Neural crest cell (in vitro differentiated cells): Measurements from ENCODE around the gene GPSM1. TPM values are rescaled to one million over a fixed set of nuclear protein-coding genes. Genes with fewer than 3 reads are reported as not detected.

Experiments used
- DNase-seq: peaks from one replicate; pipeline ENCODE4 v3.0.0; 2021; ENCODE audit warnings: low read depth, mixed read lengths, low spot score
- H3K27ac Mint-ChIP-seq: one replicate; pipeline ENCODE4 v1.8.0; 2021; ENCODE audit warnings: mild to moderate bottlenecking, mixed read lengths; ENCODE audit not compliant: unreplicated experiment
- H3K27me3 Mint-ChIP-seq: 2 replicates; pipeline ENCODE4 v1.8.0; 2021; ENCODE audit warnings: low read depth, mild to moderate bottlenecking, mixed read lengths
- H3K36me3 Mint-ChIP-seq: 2 replicates; pipeline ENCODE4 v1.8.0; 2021; ENCODE audit warnings: low read depth, mild to moderate bottlenecking, mixed read lengths
- H3K4me1 Mint-ChIP-seq: 2 replicates; pipeline ENCODE4 v1.8.0; 2021; ENCODE audit warnings: mixed read lengths
- H3K4me3 Mint-ChIP-seq: one replicate; pipeline ENCODE4 v1.8.0; 2021; ENCODE audit warnings: mild to moderate bottlenecking, mixed read lengths
- H3K9me3 Mint-ChIP-seq: 2 replicates; pipeline ENCODE4 v1.8.0; 2021; ENCODE audit warnings: mixed read lengths
- CTCF ChIP-seq: fragments of 200-600 bp; sonication (generic); conservative IDR thresholded peaks from 2 replicates; pipeline ENCODE4 v1.5.0; 2021; ENCODE audit warnings: antibody characterized with exemption, mild to moderate bottlenecking
- total RNA-seq: library from RNA; stranded (reverse); gene quantifications from 2 replicates; pipeline ENCODE4 v1.2.1, GENCODE V29; 2021

The GPSM1 gene
- total RNA-seq, 1 donor from 2014 or later = 56.7 TPM

GRCh38 chr9:136293476-136294077 lies 33.8 kb upstream of the GPSM1 start:
- H3K9me3 Mint-ChIP-seq = no peaks in the 10 kb centered on the region
- no peaks in the 10 kb centered on the region for H3K36me3 Mint-ChIP-seq
- no peak overlapping the region for H3K27ac Mint-ChIP-seq
- no peak overlapping the region for H3K4me3 Mint-ChIP-seq
- H3K27me3 Mint-ChIP-seq = no peaks in the 10 kb centered on the region
- peaks cover 7% of the 10 kb centered on the region for H3K4me1 Mint-ChIP-seq
- no peak for TF ChIP-seq CTCF
- DNase-seq = no peak

GRCh38 chr9:136294437-136294836 lies 32.9 kb upstream of the GPSM1 start:
- H3K4me3 Mint-ChIP-seq = no peak overlapping the region
- H3K9me3 Mint-ChIP-seq = no peaks in the 10 kb centered on the region
- DNase-seq = no peak
- no peak overlapping the region for H3K27ac Mint-ChIP-seq
- H3K36me3 Mint-ChIP-seq = no peaks in the 10 kb centered on the region
- no peak for TF ChIP-seq CTCF
- peaks cover 7% of the 10 kb centered on the region for H3K4me1 Mint-ChIP-seq
- H3K27me3 Mint-ChIP-seq = no peaks in the 10 kb centered on the region

GRCh38 chr9:136295055-136295454 lies 32.3 kb upstream of the GPSM1 start:
- Mint-ChIP-seq H3K27me3 (no peaks in the 10 kb centered on the region), H3K27ac (no peak overlapping the region), H3K9me3 (no peaks in the 10 kb centered on the region), H3K4me3 (no peak overlapping the region), H3K36me3 (no peaks in the 10 kb centered on the region), H3K4me1 (peaks cover 7% of the 10 kb centered on the region)
- DNase-seq = no peak
- no peak for TF ChIP-seq CTCF

GRCh38 chr9:136295542-136296433 lies 31.6 kb upstream of the GPSM1 start:
- Mint-ChIP-seq H3K27me3 (no peaks in the 10 kb centered on the region), H3K9me3 (no peaks in the 10 kb centered on the region), H3K36me3 (no peaks in the 10 kb centered on the region), H3K27ac (no peak overlapping the region), H3K4me3 (no peak overlapping the region), H3K4me1 (peaks cover 7% of the 10 kb centered on the region)
- DNase-seq = no peak
- no peak for TF ChIP-seq CTCF

GRCh38 chr9:136296434-136297015 lies 30.8 kb upstream of the GPSM1 start:
- no peaks in the 10 kb centered on the region for H3K36me3 Mint-ChIP-seq
- peaks cover 7% of the 10 kb centered on the region for H3K4me1 Mint-ChIP-seq
- no peaks in the 10 kb centered on the region for H3K27me3 Mint-ChIP-seq
- no peak overlapping the region for H3K27ac Mint-ChIP-seq
- no peaks in the 10 kb centered on the region for H3K9me3 Mint-ChIP-seq
- no peak overlapping the region for H3K4me3 Mint-ChIP-seq
- DNase-seq = no peak
- no peak for TF ChIP-seq CTCF
